ENCODE data around the gene WHRN. TPM values are rescaled to one million over a fixed set of nuclear protein-coding genes. Genes with fewer than 3 reads are reported as not detected.

Gene WHRN
- total RNA-seq, 1 donor from 2014 or later = 12.2 TPM

DNA sequence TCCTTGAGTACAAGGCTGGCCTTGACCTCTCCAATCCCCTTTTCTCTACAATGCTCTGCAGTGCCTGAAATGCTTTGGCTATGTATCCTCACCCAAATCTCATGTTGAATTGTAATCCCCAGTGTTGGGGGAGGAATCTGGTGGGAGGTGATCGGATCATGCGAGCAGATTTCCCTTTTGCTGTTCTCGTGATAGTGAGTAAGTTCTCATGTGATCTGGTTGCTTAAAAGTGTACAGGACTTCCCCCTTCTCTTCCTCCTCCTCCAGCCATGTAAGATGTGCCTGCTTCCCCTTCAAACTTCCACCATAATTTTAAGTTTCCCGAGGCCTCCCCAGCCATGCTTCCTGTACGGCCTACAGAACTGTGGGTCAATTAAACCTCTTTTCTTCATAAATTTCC lies 89.0 kb downstream of the WHRN start:
- Mint-ChIP-seq H3K27ac (no peak overlapping the region), H3K4me1 (ENCODE audit: unreplicated experiment) (peaks cover 31% of the 10 kb centered on the region), H3K9me3 (no peaks in the 10 kb centered on the region), H3K27me3 (no peaks in the 10 kb centered on the region), H3K36me3 (peaks cover 7% of the 10 kb centered on the region), H3K4me3 (no peak overlapping the region)
- no peak for DNase-seq (ENCODE audit: extremely low spot score, unreplicated experiment)
- TF ChIP-seq, protein P1, sequence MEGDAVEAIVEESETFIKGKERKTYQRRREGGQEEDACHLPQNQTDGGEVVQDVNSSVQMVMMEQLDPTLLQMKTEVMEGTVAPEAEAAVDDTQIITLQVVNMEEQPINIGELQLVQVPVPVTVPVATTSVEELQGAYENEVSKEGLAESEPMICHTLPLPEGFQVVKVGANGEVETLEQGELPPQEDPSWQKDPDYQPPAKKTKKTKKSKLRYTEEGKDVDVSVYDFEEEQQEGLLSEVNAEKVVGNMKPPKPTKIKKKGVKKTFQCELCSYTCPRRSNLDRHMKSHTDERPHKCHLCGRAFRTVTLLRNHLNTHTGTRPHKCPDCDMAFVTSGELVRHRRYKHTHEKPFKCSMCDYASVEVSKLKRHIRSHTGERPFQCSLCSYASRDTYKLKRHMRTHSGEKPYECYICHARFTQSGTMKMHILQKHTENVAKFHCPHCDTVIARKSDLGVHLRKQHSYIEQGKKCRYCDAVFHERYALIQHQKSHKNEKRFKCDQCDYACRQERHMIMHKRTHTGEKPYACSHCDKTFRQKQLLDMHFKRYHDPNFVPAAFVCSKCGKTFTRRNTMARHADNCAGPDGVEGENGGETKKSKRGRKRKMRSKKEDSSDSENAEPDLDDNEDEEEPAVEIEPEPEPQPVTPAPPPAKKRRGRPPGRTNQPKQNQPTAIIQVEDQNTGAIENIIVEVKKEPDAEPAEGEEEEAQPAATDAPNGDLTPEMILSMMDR (conservative IDR thresholded peaks at IDR 0.05) = no peak

DNA sequence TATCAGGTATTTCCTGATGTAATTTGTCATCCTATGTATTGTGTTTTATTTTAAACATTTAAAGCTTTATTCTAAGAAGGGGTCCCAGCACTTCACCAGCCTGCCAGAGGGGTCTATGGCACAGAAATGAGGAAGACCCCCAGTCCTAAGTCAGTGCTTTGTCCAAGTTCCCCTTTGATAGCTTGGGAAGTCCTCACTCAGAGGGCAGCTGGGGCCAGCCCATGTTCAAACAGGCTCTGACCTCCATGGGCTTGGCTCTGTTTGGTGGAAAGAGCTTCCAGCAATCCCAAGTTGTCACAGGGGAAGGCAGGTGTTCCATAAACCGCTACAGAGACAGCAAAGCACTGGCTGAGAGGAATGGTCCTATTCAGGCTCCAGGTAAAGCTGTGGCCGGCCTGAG lies 90.9 kb downstream of the WHRN start:
- Mint-ChIP-seq H3K9me3 (no peaks in the 10 kb centered on the region), H3K36me3 (peaks cover 7% of the 10 kb centered on the region), H3K4me3 (no peak overlapping the region), H3K27me3 (no peaks in the 10 kb centered on the region), H3K27ac (no peak overlapping the region), H3K4me1 (ENCODE audit: unreplicated experiment) (peaks cover 31% of the 10 kb centered on the region)
- no peak for DNase-seq (ENCODE audit: extremely low spot score, unreplicated experiment)
- TF ChIP-seq, protein P1 (conservative IDR thresholded peaks at IDR 0.05) = no peak

DNA sequence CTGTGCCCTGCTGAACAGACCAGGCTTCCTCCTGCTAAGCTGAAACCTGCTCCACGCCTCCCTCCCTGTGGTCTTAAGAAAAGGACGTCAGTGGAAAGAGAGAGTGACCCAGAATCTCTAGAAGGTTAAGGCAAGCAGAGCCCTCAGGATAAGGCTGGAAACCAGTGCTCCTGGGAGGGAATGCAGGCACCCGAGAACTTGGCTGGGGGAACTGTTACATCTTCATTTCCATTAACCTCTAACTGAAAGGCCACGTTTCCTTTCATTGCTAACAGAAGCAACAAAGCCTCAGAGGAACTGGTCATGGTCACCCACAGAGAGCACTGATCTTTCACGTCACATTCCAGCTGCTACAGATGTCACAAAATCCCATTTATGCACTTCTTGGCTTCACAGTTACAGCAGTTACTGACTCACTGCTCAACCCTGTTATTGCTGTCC lies 91.4 kb downstream of the WHRN start:
- TF ChIP-seq, protein P1 (conservative IDR thresholded peaks at IDR 0.05) = no peak
- Mint-ChIP-seq H3K27me3 (no peaks in the 10 kb centered on the region), H3K36me3 (peaks cover 7% of the 10 kb centered on the region), H3K4me1 (ENCODE audit: unreplicated experiment) (peaks cover 31% of the 10 kb centered on the region), H3K9me3 (no peaks in the 10 kb centered on the region), H3K27ac (no peak overlapping the region), H3K4me3 (no peak overlapping the region)
- no peak for DNase-seq (ENCODE audit: extremely low spot score, unreplicated experiment)

DNA sequence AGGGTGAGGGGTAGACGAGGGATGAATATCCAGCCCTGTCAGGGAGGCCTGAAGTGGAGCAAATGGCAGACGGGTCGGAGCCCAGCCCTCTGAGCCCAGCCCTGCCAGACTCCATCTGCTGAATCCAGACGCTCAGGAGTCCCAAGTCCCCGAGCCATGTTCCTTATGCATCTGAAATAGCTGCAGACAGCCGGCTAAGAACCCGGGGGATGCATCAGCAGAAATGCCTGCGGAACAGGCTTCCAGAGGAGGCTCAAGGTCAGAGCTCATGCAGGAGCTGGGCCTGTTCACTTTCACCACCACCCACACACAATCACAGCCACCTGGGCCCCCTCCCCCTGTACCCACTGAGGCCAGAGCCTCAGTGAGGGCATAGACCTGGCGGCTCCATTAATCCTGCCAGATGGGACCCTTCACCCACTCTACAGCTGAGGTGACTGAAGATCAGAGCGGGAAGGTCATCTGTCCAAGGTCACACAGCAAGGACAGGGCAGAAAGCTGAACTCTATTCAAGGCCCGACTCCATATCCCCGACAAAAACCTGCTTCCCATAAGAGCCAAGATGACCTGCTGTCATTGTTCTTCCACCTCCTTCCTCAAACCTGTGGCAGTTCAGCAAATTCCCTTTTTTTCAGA lies 93.1 kb downstream of the WHRN start:
- Mint-ChIP-seq H3K4me3 (no peak overlapping the region), H3K4me1 (ENCODE audit: unreplicated experiment) (peaks cover 24% of the 10 kb centered on the region), H3K27me3 (no peaks in the 10 kb centered on the region), H3K9me3 (no peaks in the 10 kb centered on the region), H3K36me3 (peaks cover under 1% of the 10 kb centered on the region), H3K27ac (no peak overlapping the region)
- TF ChIP-seq, protein P1 (conservative IDR thresholded peaks at IDR 0.05) = no peak
- no peak for DNase-seq (ENCODE audit: extremely low spot score, unreplicated experiment)

DNA sequence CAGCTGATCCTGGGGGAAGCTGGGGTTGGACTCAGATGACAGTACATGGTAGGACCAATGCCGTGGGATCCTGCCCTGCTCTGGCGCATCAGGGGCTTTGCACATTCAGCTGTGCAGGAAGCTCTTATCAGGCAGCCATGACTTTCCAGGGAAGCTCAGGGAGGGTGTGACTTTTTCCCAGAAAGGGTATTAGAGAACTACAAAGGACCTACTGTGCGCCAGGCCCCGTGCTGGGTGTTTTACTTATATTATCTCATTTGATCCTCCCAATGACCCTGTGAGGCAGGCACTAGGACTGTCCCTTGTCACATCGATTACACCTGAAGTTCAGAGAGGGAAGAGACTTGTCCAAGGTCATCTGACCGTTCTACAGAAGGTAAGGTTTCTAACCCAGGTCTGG lies 93.8 kb downstream of the WHRN start:
- H3K36me3 Mint-ChIP-seq = peaks cover 3% of the 10 kb centered on the region
- H3K4me1 Mint-ChIP-seq (ENCODE audit: unreplicated experiment) = peaks cover 17% of the 10 kb centered on the region
- no peak for DNase-seq (ENCODE audit: extremely low spot score, unreplicated experiment)
- TF ChIP-seq, protein P1 (conservative IDR thresholded peaks at IDR 0.05) = no peak
- H3K9me3 Mint-ChIP-seq = no peaks in the 10 kb centered on the region
- H3K4me3 Mint-ChIP-seq = no peak overlapping the region
- no peak overlapping the region for H3K27ac Mint-ChIP-seq
- H3K27me3 Mint-ChIP-seq = no peaks in the 10 kb centered on the region
